Colonic mucosa (tissue), 4 donors: Measurements from ENCODE around the gene ZBTB7B. TPM values are rescaled to one million over a fixed set of nuclear protein-coding genes. Genes with fewer than 3 reads are reported as not detected.

ENCODE experiments used
- DNase-seq: peaks from one replicate; pipeline ENCODE4 v3.0.0-alpha.2; 2020
- H3K27ac ChIP-seq: fragments of 200-600 bp; one replicate; pipeline ENCODE4 v1.8.0; 2021
- H3K27me3 ChIP-seq: fragments of 200-600 bp; one replicate; pipeline ENCODE4 v1.8.0; 2021
- H3K36me3 ChIP-seq: fragments of 200-600 bp; one replicate; pipeline ENCODE4 v1.8.0; 2021
- H3K4me1 ChIP-seq: fragments of 200-600 bp; one replicate; pipeline ENCODE4 v1.8.0; 2021; ENCODE audit warnings: mild to moderate bottlenecking
- H3K4me3 ChIP-seq: fragments of 200-600 bp; one replicate; pipeline ENCODE4 v1.8.0; 2021
- H3K9ac ChIP-seq, 2 donors: one replicate each; pipeline ENCODE4 v1.7.0; 2013; ENCODE audit warnings: control low read depth in 2 of 2, low read depth in 2 of 2, low read length in 2 of 2
- H3K9me3 ChIP-seq: fragments of 200-600 bp; one replicate; pipeline ENCODE4 v1.8.0; 2021
- intact Hi-C: fragments of 100-400 bp; cut with DNase I; formaldehyde crosslinking; loops from one replicate; pipeline ENCODE4 v1.14.1; 2022
- total RNA-seq, 2 donors: library from RNA; stranded (reverse); fragmentation: NEBNext Ultra II Directional in 1 of 2; extraction: Animal tissue kit (Norgen Biotek cat#: 25700) in 1 of 2; gene quantifications; one replicate each; pipeline ENCODE4 v1.2.1, GENCODE V29; 2021
- TF ChIP-seq, protein P1 (sequence below): fragments of 200-600 bp; IDR thresholded peaks from one replicate; pipeline ENCODE4 v1.8.0; 2022; ENCODE audit warnings: antibody characterized with exemption, mild to moderate bottlenecking
- donor health status: healthy.
- donor health status: DM: no; HTN: no; CAD: no.
- donor health status: DM: no; HTN: no; CAD: no.

Gene ZBTB7B
- total RNA-seq, 2 donors from 2014 or later = 185 to 205 TPM

GRCh38 chr1:155043301-155043702 is 40.7 kb downstream of the ZBTB7B start:
- TF ChIP-seq, protein P1, sequence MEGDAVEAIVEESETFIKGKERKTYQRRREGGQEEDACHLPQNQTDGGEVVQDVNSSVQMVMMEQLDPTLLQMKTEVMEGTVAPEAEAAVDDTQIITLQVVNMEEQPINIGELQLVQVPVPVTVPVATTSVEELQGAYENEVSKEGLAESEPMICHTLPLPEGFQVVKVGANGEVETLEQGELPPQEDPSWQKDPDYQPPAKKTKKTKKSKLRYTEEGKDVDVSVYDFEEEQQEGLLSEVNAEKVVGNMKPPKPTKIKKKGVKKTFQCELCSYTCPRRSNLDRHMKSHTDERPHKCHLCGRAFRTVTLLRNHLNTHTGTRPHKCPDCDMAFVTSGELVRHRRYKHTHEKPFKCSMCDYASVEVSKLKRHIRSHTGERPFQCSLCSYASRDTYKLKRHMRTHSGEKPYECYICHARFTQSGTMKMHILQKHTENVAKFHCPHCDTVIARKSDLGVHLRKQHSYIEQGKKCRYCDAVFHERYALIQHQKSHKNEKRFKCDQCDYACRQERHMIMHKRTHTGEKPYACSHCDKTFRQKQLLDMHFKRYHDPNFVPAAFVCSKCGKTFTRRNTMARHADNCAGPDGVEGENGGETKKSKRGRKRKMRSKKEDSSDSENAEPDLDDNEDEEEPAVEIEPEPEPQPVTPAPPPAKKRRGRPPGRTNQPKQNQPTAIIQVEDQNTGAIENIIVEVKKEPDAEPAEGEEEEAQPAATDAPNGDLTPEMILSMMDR = no peak
- Histone ChIP-seq H3K9me3 (no peaks in the 10 kb centered on the region), H3K4me3 (no peak overlapping the region), H3K27me3 (no peaks in the 10 kb centered on the region), H3K4me1 (peaks cover 10% of the 10 kb centered on the region), H3K9ac (peak overlapping the region; percentile 51 to 67), H3K36me3 (no peaks in the 10 kb centered on the region), H3K27ac (peak overlapping the region; percentile 76)
- intact Hi-C loops = no loop called here
- peak; percentile 76 for DNase-seq

- H3K9me3 ChIP-seq = no peaks in the 10 kb centered on the region
- H3K27me3 ChIP-seq = no peaks in the 10 kb centered on the region
- TF ChIP-seq, protein P1 = no peak
- intact Hi-C loops = no loop called here
- H3K4me1 ChIP-seq = peaks cover 10% of the 10 kb centered on the region
- H3K4me3 ChIP-seq = no peak overlapping the region
- H3K36me3 ChIP-seq = no peaks in the 10 kb centered on the region
- peak overlapping the region; percentile 76 for H3K27ac ChIP-seq
- peak; percentile 68 for DNase-seq
- H3K9ac ChIP-seq = peak overlapping the region in 1 of 2 donors; percentile 67
Measured at GRCh38 chr1:155043793-155044192, 41.2 kb downstream of the ZBTB7B start.

GRCh38 chr1:155044365-155044764 is 41.8 kb downstream of the ZBTB7B start:
- Histone ChIP-seq H3K27ac (peak overlapping the region; percentile 76), H3K27me3 (no peaks in the 10 kb centered on the region), H3K9ac (peak overlapping the region in 1 of 2 donors; percentile 67), H3K36me3 (no peaks in the 10 kb centered on the region), H3K4me3 (no peak overlapping the region), H3K4me1 (peaks cover 7% of the 10 kb centered on the region), H3K9me3 (no peaks in the 10 kb centered on the region)
- no peak for DNase-seq
- intact Hi-C loops = no loop called here
- TF ChIP-seq, protein P1 = no peak

DNA sequence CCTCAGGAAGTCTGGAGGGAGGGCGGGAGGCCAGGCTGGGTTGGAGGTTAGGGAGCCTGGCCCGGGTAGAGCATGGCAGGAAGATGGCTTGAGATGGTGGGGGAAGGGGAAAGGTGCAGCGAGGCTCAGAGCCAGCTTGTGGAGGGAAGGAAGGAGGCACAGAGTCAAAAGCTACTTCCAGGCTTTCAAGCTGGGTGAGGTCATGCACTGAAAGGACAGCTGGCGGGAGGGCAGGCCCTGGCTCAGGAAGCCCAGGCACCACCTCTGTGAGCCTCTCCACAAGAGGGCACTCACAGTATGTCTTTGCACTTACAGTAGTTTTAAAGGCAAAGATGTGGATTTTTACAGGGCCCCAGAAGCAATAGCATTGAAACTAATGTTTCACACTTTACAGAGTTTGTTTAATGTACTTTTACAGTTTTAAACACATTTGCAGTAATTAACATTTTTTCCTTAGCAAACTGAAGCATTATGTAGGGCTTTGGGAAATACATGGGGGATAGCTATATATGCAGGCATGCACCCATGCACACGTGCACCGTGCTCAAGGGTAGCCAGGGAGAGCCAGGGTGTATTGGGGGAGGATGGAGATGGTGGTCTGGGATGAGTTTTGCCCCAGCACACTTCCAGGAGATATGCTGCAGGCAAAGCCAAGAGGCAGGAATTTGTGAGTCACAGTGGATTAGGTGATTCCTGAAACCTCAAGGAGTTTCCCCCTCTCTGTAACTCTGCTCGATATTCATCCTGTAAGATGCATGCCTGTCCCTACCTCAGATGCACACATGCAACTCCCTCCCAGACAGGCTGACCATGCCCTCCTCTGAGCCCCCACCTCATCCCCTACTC is 42.4 kb downstream of the ZBTB7B start:
- H3K36me3 ChIP-seq = no peaks in the 10 kb centered on the region
- H3K27ac ChIP-seq = peak overlapping the region; percentile 76
- peak; percentile 89 for DNase-seq
- H3K9ac ChIP-seq = peak overlapping the region in 1 of 2 donors; percentile 67
- intact Hi-C loops = no loop called here
- TF ChIP-seq, protein P1 = peak; percentile 75
- H3K27me3 ChIP-seq = no peaks in the 10 kb centered on the region
- no peak overlapping the region for H3K4me3 ChIP-seq
- no peaks in the 10 kb centered on the region for H3K9me3 ChIP-seq
- peaks cover 12% of the 10 kb centered on the region for H3K4me1 ChIP-seq

GRCh38 chr1:155048449-155049334 is 46.1 kb downstream of the ZBTB7B start:
- TF ChIP-seq, protein P1 = no peak
- Histone ChIP-seq H3K4me1 (peaks cover 18% of the 10 kb centered on the region), H3K27ac (no peak overlapping the region), H3K9ac (peak overlapping the region in 1 of 2 donors; percentile 3), H3K9me3 (no peaks in the 10 kb centered on the region), H3K36me3 (no peaks in the 10 kb centered on the region), H3K27me3 (no peaks in the 10 kb centered on the region), H3K4me3 (no peak overlapping the region)
- no peak for DNase-seq
- intact Hi-C loops = no loop called here
